Psoas muscle (tissue), 8 donors: ENCODE measurements around the gene ZSCAN30. TPM values are rescaled to one million over a fixed set of nuclear protein-coding genes. Genes with fewer than 3 reads are reported as not detected.

ENCODE experiments used
- ATAC-seq, 4 donors: fragments of 200-7000 bp; cut with Tn5 transposase; one replicate each; pipeline ENCODE4 v1.9.1; 2020; ENCODE audit warnings: moderate library complexity in 3 of 4, mild to moderate bottlenecking in 2 of 4
- DNase-seq, 2 donors: peaks; one replicate each; pipeline ENCODE4 v3.0.0-alpha.2; 2020
- H3K27ac ChIP-seq: fragments of 200-600 bp; one replicate; pipeline ENCODE4 v1.8.0; 2022
- H3K27me3 ChIP-seq, 3 donors: fragments of 200-600 bp in 1 of 3; one replicate each; pipeline versions ENCODE4 v1.6.1 to v1.8.0; 2013 to 2022; ENCODE audit warnings: low read length in 2 of 3, mild to moderate bottlenecking in 2 of 3, moderate library complexity in 1 of 3; ENCODE audit not compliant: insufficient read depth in 3 of 3
- H3K36me3 ChIP-seq, 2 donors: fragments of 200-600 bp in 1 of 2; one replicate each; pipeline versions ENCODE4 v1.6.1 to v1.8.0; 2013 to 2022; ENCODE audit warnings: low read depth in 1 of 2, mild to moderate bottlenecking in 1 of 2, moderate library complexity in 1 of 2; ENCODE audit not compliant: insufficient read depth in 1 of 2
- H3K4me1 ChIP-seq: fragments of 200-600 bp; one replicate; pipeline ENCODE4 v1.8.0; 2022
- H3K4me3 ChIP-seq: fragments of 200-600 bp; one replicate; pipeline ENCODE4 v1.8.0; 2022; ENCODE audit warnings: mild to moderate bottlenecking
- H3K9me3 ChIP-seq: fragments of 200-600 bp; one replicate; pipeline ENCODE4 v1.8.0; 2022
- CTCF ChIP-seq: fragments of 200-600 bp; IDR thresholded peaks from one replicate; pipeline ENCODE4 v1.8.0; 2022; ENCODE audit warnings: antibody characterized with exemption
- WGBS, 3 donors: extraction: QIAGEN DNeasy Blood & Tissue Kit; methylation state at CpG; one replicate each; pipeline versions ENCODE4 v1.1.6 to v1.1.7; 2013; 5-methylcytosine and 5-hydroxymethylcytosine counted together
- intact Hi-C, 2 donors: fragments of 100-400 bp; cut with DNase I; formaldehyde crosslinking; loops; one replicate each; pipeline versions ENCODE4 v1.11.0 to v1.14.2; 2022
- long read RNA-seq, 2 donors: library from polyadenylated mRNA; unstranded; transcript quantifications; one replicate each; pipeline ENCODE4 v2.0.0, GENCODE V29; 2021
- polyA plus RNA-seq, 3 donors: library from polyadenylated mRNA; stranded (reverse); fragments of 200-250 nt; gene quantifications; one replicate each; pipeline ENCODE4 v1.2.3, GENCODE V29; 2013
- total RNA-seq, 4 donors: library from RNA; stranded (reverse); fragmentation: NEBNext Ultra II Directional in 2 of 4; extraction: Animal tissue kit (Norgen Biotek cat#: 25700) in 2 of 4; gene quantifications; one replicate each; pipeline versions ENCODE4 v1.2.1 to v1.2.4, GENCODE V29; 2021 to 2023
- donor health status: healthy with polysubstance abuse.
- donor health status: DM: no; HTN: no; CAD: no; lungs with moderate emphysema.
- donor health status: Bipolar disorder and iron deficiency.
- donor health status: healthy.
- donor health status: DM: yes; HTN: yes; CAD: no.
- donor health status: DM: no; HTN: no; CAD: no.
- donor health status: DM: no; HTN: no; CAD: no.
- donor health status: DM: yes; HTN: yes; CAD: no.

Gene ZSCAN30
- total RNA-seq: 10 to 100 TPM in 2 of 4 donors, 1 to 10 TPM in 2; 8.8 to 12.2 (median 10.4) TPM
- 1 to 10 TPM; 3.0 to 7.9 (median 4.6) TPM for polyA plus RNA-seq
- long read RNA-seq, donor 1, full-length matches to known transcripts: 3 of 7 reads
- long read RNA-seq, donor 1, partial matches to known transcripts: 2 of 7 reads
- long read RNA-seq, donor 1, other reads (novel, unspliced or antisense): 2 of 7 reads
- long read RNA-seq, donor 2, full-length matches to known transcripts: 4 of 12 reads
- long read RNA-seq, donor 2, partial matches to known transcripts: 2 of 12 reads
- long read RNA-seq, donor 2, other reads (novel, unspliced or antisense): 6 of 12 reads

- Histone ChIP-seq H3K4me1 (peaks cover 12% of the 10 kb centered on the region), H3K36me3 (peaks cover under 1 to 24% of the 10 kb centered on the region in 2 donors), H3K9me3 (no peaks in the 10 kb centered on the region), H3K27ac (peak within 1 kb of the TSS; percentile 80), H3K27me3 (no peaks in the 10 kb centered on the region), H3K4me3 (peak within 1 kb of the TSS; percentile 87)
- peak; percentile 99 to 100 (median 100) for ATAC-seq
- 0 to 1% (median 1%) methylated on average over 41 of the region's 41 CpGs for WGBS, 3 donors
- intact Hi-C loops: loop anchor here (1.0 to 5.0 kb wide), 4 partner anchors 23 to 52 kb away; partner anchors contain the start of genes ZNF24 (in 1 of the 2) and ZNF397 (in 1 of the 2)
- no peak for TF ChIP-seq CTCF
- peak; percentile 95 to 97 for DNase-seq
Measured at GRCh38 chr18:35290094-35290735, at the start of gene ZSCAN30. Gene ZSCAN30, minus strand, starts transcription at chr18:35290229. Its CDS starts 25,877 bp downstream, at chr18:35264352.

- Histone ChIP-seq H3K4me3 (no peak overlapping the region), H3K27me3 (no peaks in the 10 kb centered on the region), H3K36me3 (peaks cover 21 to 82% of the 10 kb centered on the region in 2 donors), H3K4me1 (peaks cover 36% of the 10 kb centered on the region), H3K9me3 (no peaks in the 10 kb centered on the region), H3K27ac (no peak overlapping the region)
- intact Hi-C loops: no loop called here
- DNase-seq (no peak), ATAC-seq (no peak)
- WGBS, 3 donors: 82 to 89% (median 86%) methylated on average over 5 of the region's 5 CpGs
- no peak for TF ChIP-seq CTCF
Measured at GRCh38 chr18:35337286-35337685, 47.3 kb upstream of the ZSCAN30 start.

- no peak overlapping the region for H3K4me3 ChIP-seq
- H3K9me3 ChIP-seq: no peaks in the 10 kb centered on the region
- no peak overlapping the region for H3K27ac ChIP-seq
- intact Hi-C loops: no loop called here
- H3K27me3 ChIP-seq: no peaks in the 10 kb centered on the region
- no peak for TF ChIP-seq CTCF
- whole genome bisulfite sequencing, 3 donors: 62 to 84% (median 65%) methylated on average over 4 of the region's 4 CpGs
- no peak for DNase-seq
- no peak for ATAC-seq
- peaks cover 21 to 93% of the 10 kb centered on the region in 2 donors for H3K36me3 ChIP-seq
- peaks cover 22% of the 10 kb centered on the region for H3K4me1 ChIP-seq
Measured at GRCh38 chr18:35335866-35336265, 45.8 kb upstream of the ZSCAN30 start.

GRCh38 chr18:35334821-35335220, 44.8 kb upstream of the ZSCAN30 start:
- H3K27ac ChIP-seq: no peak overlapping the region
- no peak overlapping the region for H3K4me3 ChIP-seq
- TF ChIP-seq CTCF: no peak
- intact Hi-C loops: no loop called here
- no peaks in the 10 kb centered on the region for H3K9me3 ChIP-seq
- H3K4me1 ChIP-seq: peaks cover 20% of the 10 kb centered on the region
- 53 to 67% (median 56%) methylated on average over 3 of the region's 3 CpGs for WGBS, 3 donors
- no peaks in the 10 kb centered on the region for H3K27me3 ChIP-seq
- ATAC-seq: no peak
- no peak for DNase-seq
- H3K36me3 ChIP-seq: peaks cover 17 to 84% of the 10 kb centered on the region in 2 donors
